Uterus (tissue), 2 donors: ENCODE measurements around the gene NLGN1.

Experiments used
- CTCF ChIP-seq, 4 experiments: fragments of 200-600 bp in 2 of 4; fragments of 450-650 bp in 2 of 4; sonication (generic) in 2 of 4; IDR thresholded peaks; one replicate each; pipeline ENCODE4 v1.5.1; 2016 to 2019; ENCODE audit warnings: antibody characterized with exemption in 4 of 4, mild to moderate bottlenecking in 2 of 4, moderate library complexity in 1 of 4
- POLR2A ChIP-seq, 2 donors: fragments of 450-650 bp; IDR thresholded peaks; one replicate each; pipeline ENCODE4 v1.6.1; 2016; ENCODE audit warnings: antibody characterized with exemption in 2 of 2, mild to moderate bottlenecking in 1 of 2, moderate library complexity in 1 of 2

- TF ChIP-seq POLR2A (IDR thresholded peaks at IDR 0.05) (no peak), CTCF (IDR thresholded peaks at IDR 0.05) (no peak)
These were observed 932.8 kb downstream of the NLGN1 start for GRCh38 chr3:174330303-174330702.
